Neutrophil (primary cell): ENCODE data around the gene MLXIPL.
"Not testable (repeated sequence)": the region's sequence is repeated elsewhere in the genome, so short reads cannot be mapped to it uniquely, and the experiment has no call there.

Source experiments
- H3K27ac ChIP-seq: fragments of 200-600 bp; sonication (generic); 2 replicates; pipeline ENCODE4 v1.5.1; 2016; ENCODE audit warnings: mild to moderate bottlenecking, moderate library complexity
- H3K27me3 ChIP-seq: fragments of 200-600 bp; sonication (generic); 2 replicates; pipeline ENCODE4 v1.6.0; 2016; ENCODE audit warnings: mild to moderate bottlenecking
- H3K36me3 ChIP-seq: fragments of 200-600 bp; sonication (generic); 2 replicates; pipeline ENCODE4 v1.5.1; 2017
- H3K4me1 ChIP-seq, 2 experiments: fragments of 200-600 bp in 1 of 2; sonication (generic) in 1 of 2; 1 replicate in 1 of 2; 2 replicates in 1 of 2; pipeline versions ENCODE4 v1.5.1 to v1.6.1; 2013 to 2016; ENCODE audit warnings: low read depth in 1 of 2, low read length in 1 of 2, mild to moderate bottlenecking in 1 of 2, moderate library complexity in 1 of 2; ENCODE audit not compliant: control insufficient read depth in 1 of 2, insufficient read depth in 1 of 2
- H3K4me3 ChIP-seq, 2 experiments: fragments of 200-600 bp in 1 of 2; sonication (generic) in 1 of 2; 1 replicate in 1 of 2; 2 replicates in 1 of 2; pipeline ENCODE4 v1.5.1; 2013 to 2016; ENCODE audit warnings: low read depth in 1 of 2, low read length in 1 of 2, mild to moderate bottlenecking in 1 of 2, moderate library complexity in 1 of 2
- H3K9me3 ChIP-seq: fragments of 200-600 bp; sonication (generic); 2 replicates; pipeline ENCODE4 v1.5.1; 2016
- CTCF ChIP-seq: fragments of 200-600 bp; sonication (generic); IDR thresholded peaks from 2 replicates; pipeline ENCODE4 v1.5.1; 2016; ENCODE audit warnings: antibody characterized with exemption

MLXIPL gene

GRCh38 chr7:73668886-73669230, 44.5 kb upstream of the MLXIPL start:
- Histone ChIP-seq H3K27ac (no peak overlapping the region), H3K27me3 (peaks cover 97% of the 10 kb centered on the region), H3K36me3 (no peaks in the 10 kb centered on the region), H3K9me3 (no peaks in the 10 kb centered on the region), H3K4me3 (no peak overlapping the region), H3K4me1 (peaks cover 8 to 11% of the 10 kb centered on the region in 2 experiments)
- TF ChIP-seq CTCF, result no peak

GRCh38 chr7:73668103-73668885, 44.0 kb upstream of the MLXIPL start:
- Histone ChIP-seq H3K9me3 (no peaks in the 10 kb centered on the region), H3K27ac (no peak overlapping the region), H3K27me3 (peaks cover 98% of the 10 kb centered on the region), H3K36me3 (no peaks in the 10 kb centered on the region), H3K4me1 (peaks cover 8 to 11% of the 10 kb centered on the region in 2 experiments), H3K4me3 (peak overlapping the region in 1 of 2 experiments; percentile 47)
- TF ChIP-seq CTCF, result no peak

- TF ChIP-seq CTCF, result peak; percentile 82
- H3K27ac ChIP-seq, result no peak within 1 kb of the TSS
- peak within 1 kb of the TSS; percentile 47 to 63 for H3K4me3 ChIP-seq
- H3K9me3 ChIP-seq, result no peaks in the 10 kb centered on the region
- no peaks in the 10 kb centered on the region for H3K36me3 ChIP-seq
- peaks cover 94% of the 10 kb centered on the region for H3K27me3 ChIP-seq
- H3K4me1 ChIP-seq, result peaks cover 8 to 11% of the 10 kb centered on the region in 2 experiments
Observed at GRCh38 chr7:73667344-73668102, 43.2 kb upstream of the MLXIPL start, which contains the start of gene VPS37D. VPS37D (plus strand) TSS chr7:73667831; CDS start chr7:73667959, 128 bp downstream.

GRCh38 chr7:73663033-73663432, 38.7 kb upstream of the MLXIPL start:
- H3K4me1 ChIP-seq, result peaks cover 5% of the 10 kb centered on the region in 2 experiments
- no peak overlapping the region for H3K27ac ChIP-seq
- H3K36me3 ChIP-seq, result no peaks in the 10 kb centered on the region
- no peak overlapping the region for H3K4me3 ChIP-seq
- no peaks in the 10 kb centered on the region for H3K9me3 ChIP-seq
- TF ChIP-seq CTCF, result no peak
- peaks cover 69% of the 10 kb centered on the region for H3K27me3 ChIP-seq

GRCh38 chr7:73660594-73660993, 36.3 kb upstream of the MLXIPL start:
- H3K4me3 ChIP-seq, H3K9me3 ChIP-seq, H3K4me1 ChIP-seq, H3K27ac ChIP-seq, H3K36me3 ChIP-seq: not testable (repeated sequence)
- peaks cover 45% of the 10 kb centered on the region for H3K27me3 ChIP-seq

- peaks cover 39% of the 10 kb centered on the region for H3K27me3 ChIP-seq
- H3K27ac ChIP-seq, result no peak overlapping the region
- no peak for TF ChIP-seq CTCF
- no peak overlapping the region for H3K4me3 ChIP-seq
- no peaks in the 10 kb centered on the region for H3K4me1 ChIP-seq
- no peaks in the 10 kb centered on the region for H3K36me3 ChIP-seq
- no peaks in the 10 kb centered on the region for H3K9me3 ChIP-seq
Observed at GRCh38 chr7:73659983-73660382, 35.7 kb upstream of the MLXIPL start.

GRCh38 chr7:73655309-73655708, 31.0 kb upstream of the MLXIPL start:
- not testable (repeated sequence) for H3K4me1 ChIP-seq, H3K4me3 ChIP-seq, H3K9me3 ChIP-seq, H3K36me3 ChIP-seq, H3K27ac ChIP-seq
- peaks cover 35% of the 10 kb centered on the region for H3K27me3 ChIP-seq
